Measurements from ENCODE around the gene NFATC4. TPM values are rescaled to one million over a fixed set of nuclear protein-coding genes. Genes with fewer than 3 reads are reported as not detected.

Gene NFATC4
- total RNA-seq, 2 donors from 2014 or later, result 11.2 to 24.0 TPM

DNA sequence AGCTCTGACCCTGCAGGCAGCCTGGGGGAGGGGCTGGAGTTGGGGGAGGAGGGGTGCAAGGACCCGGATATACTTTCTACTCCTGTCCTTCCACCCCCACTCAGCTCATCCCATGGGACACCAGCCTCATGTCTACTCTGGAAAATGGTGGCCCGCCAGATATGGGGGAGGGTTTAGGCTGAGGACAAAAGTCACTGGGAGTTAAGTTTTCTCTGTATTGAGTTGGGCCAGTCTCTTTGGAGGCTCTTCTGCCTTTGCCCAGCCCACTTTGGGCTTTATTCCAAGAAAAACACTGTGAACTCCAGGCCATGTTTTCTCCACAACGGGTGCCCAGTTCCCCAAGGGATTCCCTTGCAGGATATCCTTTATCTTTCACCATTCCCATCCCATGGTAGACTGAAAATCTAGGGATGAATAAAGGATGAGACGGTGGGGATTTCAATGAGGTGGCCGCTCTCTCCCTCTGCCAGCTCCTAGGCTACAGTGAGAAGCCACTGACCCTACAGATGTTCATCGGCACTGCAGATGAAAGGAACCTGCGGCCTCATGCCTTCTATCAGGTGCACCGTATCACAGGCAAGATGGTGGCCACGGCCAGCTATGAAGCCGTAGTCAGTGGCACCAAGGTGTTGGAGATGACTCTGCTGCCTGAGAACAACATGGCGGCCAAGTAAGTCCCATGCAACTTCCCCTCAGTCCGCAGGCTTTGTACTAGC, 4.9 kb downstream of the NFATC4 start:
- no peaks in the 10 kb centered on the region for H3K27me3 ChIP-seq
- H3K27ac ChIP-seq, result no peak overlapping the region
- H3K4me1 ChIP-seq, result no peaks in the 10 kb centered on the region
- no peak for DNase-seq
- no peaks in the 10 kb centered on the region for H3K9me3 ChIP-seq
- H3K36me3 ChIP-seq, result no peaks in the 10 kb centered on the region
- H3K9ac ChIP-seq (ENCODE audit: low read depth in 2 of 2, low read length in 2 of 2), result no peak overlapping the region
- H3K4me3 ChIP-seq, result no peak overlapping the region
- intact Hi-C loops (cut with DNase I), result no loop called here
- TF ChIP-seq, protein P1, sequence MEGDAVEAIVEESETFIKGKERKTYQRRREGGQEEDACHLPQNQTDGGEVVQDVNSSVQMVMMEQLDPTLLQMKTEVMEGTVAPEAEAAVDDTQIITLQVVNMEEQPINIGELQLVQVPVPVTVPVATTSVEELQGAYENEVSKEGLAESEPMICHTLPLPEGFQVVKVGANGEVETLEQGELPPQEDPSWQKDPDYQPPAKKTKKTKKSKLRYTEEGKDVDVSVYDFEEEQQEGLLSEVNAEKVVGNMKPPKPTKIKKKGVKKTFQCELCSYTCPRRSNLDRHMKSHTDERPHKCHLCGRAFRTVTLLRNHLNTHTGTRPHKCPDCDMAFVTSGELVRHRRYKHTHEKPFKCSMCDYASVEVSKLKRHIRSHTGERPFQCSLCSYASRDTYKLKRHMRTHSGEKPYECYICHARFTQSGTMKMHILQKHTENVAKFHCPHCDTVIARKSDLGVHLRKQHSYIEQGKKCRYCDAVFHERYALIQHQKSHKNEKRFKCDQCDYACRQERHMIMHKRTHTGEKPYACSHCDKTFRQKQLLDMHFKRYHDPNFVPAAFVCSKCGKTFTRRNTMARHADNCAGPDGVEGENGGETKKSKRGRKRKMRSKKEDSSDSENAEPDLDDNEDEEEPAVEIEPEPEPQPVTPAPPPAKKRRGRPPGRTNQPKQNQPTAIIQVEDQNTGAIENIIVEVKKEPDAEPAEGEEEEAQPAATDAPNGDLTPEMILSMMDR (IDR thresholded peaks at IDR 0.05), result no peak

DNA sequence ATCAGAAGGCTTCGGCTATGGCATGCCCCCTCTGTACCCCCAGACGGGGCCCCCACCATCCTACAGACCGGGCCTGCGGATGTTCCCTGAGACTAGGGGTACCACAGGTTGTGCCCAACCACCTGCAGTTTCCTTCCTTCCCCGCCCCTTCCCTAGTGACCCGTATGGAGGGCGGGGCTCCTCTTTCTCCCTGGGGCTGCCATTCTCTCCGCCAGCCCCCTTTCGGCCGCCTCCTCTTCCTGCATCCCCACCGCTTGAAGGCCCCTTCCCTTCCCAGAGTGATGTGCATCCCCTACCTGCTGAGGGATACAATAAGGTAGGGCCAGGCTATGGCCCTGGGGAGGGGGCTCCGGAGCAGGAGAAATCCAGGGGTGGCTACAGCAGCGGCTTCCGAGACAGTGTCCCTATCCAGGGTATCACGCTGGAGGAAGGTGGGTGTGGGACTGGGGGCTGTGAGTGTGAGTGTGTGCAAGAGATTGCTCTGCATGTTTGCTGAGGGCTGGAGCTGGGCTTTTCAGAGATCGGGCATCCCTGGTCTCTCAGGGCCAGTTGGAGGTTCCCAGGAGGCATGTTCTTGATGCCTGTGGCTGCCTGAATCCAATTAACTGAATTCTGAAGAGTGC, 8.6 kb downstream of the NFATC4 start:
- no peak overlapping the region for H3K27ac ChIP-seq
- TF ChIP-seq, protein P1 (IDR thresholded peaks at IDR 0.05), result no peak
- no peaks in the 10 kb centered on the region for H3K27me3 ChIP-seq
- no peaks in the 10 kb centered on the region for H3K4me1 ChIP-seq
- no peak for DNase-seq
- no peak overlapping the region for H3K4me3 ChIP-seq
- intact Hi-C loops (cut with DNase I), result no loop called here
- no peaks in the 10 kb centered on the region for H3K9me3 ChIP-seq
- H3K9ac ChIP-seq (ENCODE audit: low read depth in 2 of 2, low read length in 2 of 2), result no peak overlapping the region
- H3K36me3 ChIP-seq, result no peaks in the 10 kb centered on the region

DNA sequence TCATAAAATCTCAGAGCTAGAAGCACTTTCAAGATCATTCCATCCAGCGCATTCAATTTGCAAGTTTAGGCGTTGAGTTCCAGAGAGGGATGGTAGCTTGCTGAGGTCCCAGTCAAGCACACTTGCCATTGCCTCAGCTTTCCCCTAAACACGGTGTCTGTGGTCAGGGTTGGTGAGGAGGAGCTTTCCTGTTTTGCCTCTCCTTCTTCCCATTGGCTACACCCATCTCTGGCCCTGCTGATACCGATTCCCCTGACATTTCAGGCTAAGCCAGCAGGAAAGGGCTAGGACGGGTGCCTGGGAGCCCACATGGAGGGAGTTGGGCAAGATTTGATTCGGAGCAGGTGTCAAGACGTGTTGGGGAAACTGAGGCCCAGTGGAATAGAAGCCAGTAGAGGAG, 9.1 kb downstream of the NFATC4 start:
- TF ChIP-seq, protein P1 (IDR thresholded peaks at IDR 0.05), result no peak
- H3K27ac ChIP-seq, result no peak overlapping the region
- intact Hi-C loops (cut with DNase I), result no loop called here
- H3K4me3 ChIP-seq, result no peak overlapping the region
- no peak for DNase-seq
- no peaks in the 10 kb centered on the region for H3K4me1 ChIP-seq
- no peaks in the 10 kb centered on the region for H3K27me3 ChIP-seq
- H3K9me3 ChIP-seq, result no peaks in the 10 kb centered on the region
- no peaks in the 10 kb centered on the region for H3K36me3 ChIP-seq
- no peak overlapping the region for H3K9ac ChIP-seq (ENCODE audit: low read depth in 2 of 2, low read length in 2 of 2)

DNA sequence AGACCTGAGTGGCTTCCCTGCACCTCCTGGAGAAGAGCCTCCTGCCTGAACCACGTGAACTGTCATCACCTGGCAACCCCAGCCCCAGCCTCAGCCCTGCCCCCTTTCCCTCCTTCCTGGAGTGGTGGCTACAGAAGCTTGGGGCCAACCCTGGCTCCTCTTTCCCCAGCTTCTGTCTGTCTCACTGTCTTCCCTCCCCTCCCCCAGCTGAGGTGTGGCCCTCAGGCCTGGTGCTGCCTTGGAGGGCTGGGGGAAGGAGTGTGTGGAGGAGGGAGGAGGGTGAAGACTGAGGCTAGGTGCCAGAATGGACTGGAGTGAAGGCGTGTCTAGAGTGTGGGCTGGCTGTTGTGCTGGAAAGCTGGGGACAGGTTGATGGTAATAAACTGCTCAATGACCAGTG, 9.7 kb downstream of the NFATC4 start:
- intact Hi-C loops (cut with DNase I), result no loop called here
- no peaks in the 10 kb centered on the region for H3K36me3 ChIP-seq

DNA sequence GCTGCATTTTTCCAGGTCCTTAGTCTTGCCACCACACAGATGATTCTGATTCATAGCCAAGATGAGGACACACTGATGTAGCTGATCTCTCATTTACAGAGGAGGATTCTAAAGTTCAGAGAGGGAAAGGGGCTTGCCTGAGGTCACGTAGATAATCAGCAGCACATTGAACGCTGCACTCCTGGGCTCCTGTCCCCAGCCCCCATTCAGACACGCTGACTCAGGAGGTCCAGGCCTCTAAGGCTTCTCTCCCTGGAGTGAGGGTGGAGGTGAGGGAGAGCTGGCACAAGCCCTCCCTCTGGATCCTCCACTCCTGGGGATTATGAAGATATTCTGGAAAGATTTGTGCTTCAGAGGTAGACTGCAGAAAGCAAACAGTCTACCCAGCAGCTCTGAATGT, 10.3 kb downstream of the NFATC4 start:
- Histone ChIP-seq H3K9ac (ENCODE audit: low read depth in 2 of 2, low read length in 2 of 2) (no peak overlapping the region), H3K4me1 (no peaks in the 10 kb centered on the region), H3K27ac (no peak overlapping the region), H3K9me3 (no peaks in the 10 kb centered on the region), H3K27me3 (no peaks in the 10 kb centered on the region), H3K36me3 (no peaks in the 10 kb centered on the region), H3K4me3 (no peak overlapping the region)
- no peak for DNase-seq
- TF ChIP-seq, protein P1 (IDR thresholded peaks at IDR 0.05), result no peak
- intact Hi-C loops (cut with DNase I), result no loop called here

More for the DNA sequence above, 9.7 kb downstream of the NFATC4 start:
- Histone ChIP-seq H3K9ac (ENCODE audit: low read depth in 2 of 2, low read length in 2 of 2) (no peak overlapping the region), H3K4me3 (no peak overlapping the region), H3K9me3 (no peaks in the 10 kb centered on the region), H3K27ac (no peak overlapping the region), H3K4me1 (no peaks in the 10 kb centered on the region), H3K27me3 (no peaks in the 10 kb centered on the region)
- TF ChIP-seq, protein P1 (IDR thresholded peaks at IDR 0.05), result no peak
- no peak for DNase-seq
